DMS79 treated with DMSO at 0.1 percent for 48 hours (cell line): ENCODE results near the gene GAMT.
A peak's percentile ranks its signal among the peaks of the same experiment; 100 is the strongest.

ENCODE experiments used
- DNase-seq: peaks from one replicate; lab custom pipeline; 2025; lab: John Stamatoyannopoulos, UW

GAMT gene

DNA sequence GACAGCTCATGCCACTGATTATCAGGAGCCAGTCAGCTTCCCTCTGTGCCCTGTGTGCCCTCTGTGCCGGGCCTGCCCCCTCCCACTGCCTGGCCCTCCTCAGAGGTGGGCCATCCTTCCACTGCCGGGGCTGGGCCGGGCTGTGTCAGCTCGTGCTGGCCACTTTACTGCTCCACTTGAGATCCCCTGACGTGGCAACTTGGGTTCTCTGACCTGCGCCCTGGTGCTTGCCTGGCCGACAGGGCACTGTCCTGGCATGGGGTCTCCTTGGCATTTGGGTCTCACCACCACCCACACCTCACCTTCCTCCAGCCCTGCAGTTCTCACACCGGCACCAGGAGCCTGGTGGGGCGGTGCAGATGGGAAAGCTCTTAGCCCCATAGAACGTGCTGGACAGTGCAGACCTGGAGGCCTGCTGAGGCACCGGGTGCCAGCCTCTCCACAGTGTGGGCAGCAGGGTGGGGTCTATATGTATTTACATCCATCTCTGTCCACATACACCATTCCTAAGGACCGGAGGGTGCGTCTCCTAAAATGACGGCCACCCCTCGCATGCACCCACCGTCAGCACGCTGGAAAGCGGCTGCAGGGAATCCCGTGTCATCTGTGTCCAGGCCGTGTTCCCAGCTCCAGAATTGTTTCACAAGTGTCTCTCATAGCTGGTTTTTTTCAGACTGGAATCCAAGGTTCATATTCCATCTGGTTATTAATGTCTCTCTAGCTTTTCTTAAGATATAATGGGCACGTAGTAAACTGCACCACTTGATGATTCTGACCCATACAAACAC, 17.8 kb upstream of the GAMT start:
- DNase-seq: no peak

DNA sequence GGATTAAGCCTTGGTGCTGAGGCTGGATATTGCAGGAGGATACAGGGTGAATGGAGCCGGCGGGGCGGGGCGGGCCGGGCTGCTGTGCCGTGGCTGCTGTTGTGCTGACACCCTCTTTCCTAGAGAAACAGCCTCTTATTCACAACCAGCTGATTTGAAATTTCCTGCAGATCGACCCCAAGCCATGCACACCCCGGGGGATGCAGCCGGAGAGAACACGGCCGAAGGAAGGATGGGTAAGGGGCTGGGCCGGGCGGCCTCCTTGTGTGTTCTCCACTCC, 17.1 kb upstream of the GAMT start:
- no peak for DNase-seq

DNA sequence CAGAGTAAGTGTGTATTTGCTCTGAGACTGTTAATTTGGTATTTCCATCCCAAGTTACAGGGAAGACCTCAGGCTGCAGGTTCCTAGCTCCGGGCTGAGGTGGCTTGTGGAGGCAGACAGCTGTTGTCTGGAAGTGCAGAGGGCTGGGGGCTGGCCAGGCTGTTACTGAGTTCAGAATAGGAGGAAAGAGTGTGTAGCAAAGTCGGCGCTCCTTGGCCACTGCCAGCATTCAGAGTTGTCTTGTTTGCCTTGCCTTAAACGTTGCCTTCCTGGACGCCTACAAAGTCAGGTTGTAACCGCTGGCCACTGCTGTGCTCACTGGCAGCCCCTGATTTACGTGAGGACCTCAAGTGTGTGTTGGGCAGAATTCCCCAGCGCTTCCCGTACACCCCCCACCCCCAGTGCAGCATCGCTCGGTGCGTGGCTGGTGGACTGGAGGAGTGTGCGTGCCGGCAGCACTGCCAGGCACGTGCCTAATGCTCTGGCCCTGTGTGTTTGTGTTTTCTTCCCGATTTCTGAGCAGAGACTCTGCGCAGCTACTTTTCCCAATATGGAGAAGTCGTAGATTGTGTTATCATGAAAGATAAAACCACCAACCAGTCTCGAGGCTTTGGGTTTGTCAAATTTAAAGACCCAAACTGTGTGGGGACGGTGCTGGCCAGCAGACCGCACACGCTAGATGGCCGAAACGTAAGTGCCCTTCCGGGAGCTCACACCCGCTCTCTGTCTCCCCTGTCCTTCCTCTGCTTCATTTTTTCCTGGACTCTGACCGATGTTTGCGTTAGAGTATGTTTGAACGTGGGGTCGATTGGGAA, 16.5 kb upstream of the GAMT start:
- no peak for DNase-seq

DNA sequence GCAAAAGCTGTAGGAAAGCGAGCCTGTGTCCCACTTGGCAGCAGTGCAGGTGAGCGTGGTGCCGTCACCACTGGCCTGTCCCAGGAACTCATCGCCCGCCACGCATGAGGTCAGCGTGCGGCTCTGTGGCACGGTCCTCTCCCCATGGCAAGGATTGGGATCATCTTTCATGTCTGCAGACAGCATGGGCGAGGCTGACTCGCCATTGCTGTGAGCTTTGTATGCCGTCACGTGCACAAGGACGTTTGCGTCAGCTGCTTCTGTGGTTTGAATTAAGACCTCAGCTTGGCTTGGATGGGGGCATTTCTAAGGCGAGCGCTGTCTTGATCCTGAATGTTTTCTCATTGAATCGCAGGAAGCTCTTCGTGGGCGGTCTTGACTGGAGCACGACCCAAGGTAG, 15.8 kb upstream of the GAMT start:
- DNase-seq: no peak

DNA sequence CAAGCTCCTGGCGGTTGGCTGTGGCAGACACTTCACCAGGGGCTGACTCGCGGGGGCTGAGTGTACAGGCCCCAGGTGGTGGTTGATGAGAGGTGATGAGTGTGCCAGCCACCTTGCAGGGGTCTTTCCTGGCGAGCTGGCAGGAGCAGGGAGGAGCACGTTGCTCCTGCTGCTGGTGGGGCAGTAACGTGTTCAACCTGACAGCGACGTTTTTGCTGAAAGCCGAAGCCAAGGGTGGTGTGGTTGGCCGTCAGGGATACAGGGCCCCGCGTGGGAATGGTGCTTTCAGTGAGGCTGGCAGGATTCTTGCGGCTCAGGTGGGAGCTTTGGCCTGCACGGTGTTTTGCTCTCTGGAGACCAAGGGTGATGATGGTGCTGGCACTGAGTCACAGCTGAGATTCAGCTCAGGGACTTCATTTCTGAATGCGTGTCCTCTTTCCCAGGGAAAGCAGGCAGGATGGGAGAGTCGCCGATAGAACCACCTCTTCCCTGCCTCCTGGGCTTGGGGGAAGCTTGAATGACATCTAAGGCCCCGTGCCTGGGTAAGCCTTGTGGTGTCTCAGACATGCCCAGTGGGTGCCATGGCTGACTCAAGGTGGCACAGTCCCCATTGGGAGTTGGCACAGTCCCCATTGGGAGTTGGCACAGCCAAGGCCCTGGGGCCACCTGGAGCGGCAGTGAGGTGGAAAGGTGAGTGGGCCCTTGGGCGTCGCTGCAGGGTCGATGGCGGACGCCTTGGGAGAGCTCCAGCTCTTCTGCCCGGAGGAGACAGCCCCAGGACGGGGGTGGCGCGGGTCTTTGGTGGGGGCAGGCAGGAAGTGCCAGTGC, 14.9 kb upstream of the GAMT start:
- DNase-seq: no peak

DNA sequence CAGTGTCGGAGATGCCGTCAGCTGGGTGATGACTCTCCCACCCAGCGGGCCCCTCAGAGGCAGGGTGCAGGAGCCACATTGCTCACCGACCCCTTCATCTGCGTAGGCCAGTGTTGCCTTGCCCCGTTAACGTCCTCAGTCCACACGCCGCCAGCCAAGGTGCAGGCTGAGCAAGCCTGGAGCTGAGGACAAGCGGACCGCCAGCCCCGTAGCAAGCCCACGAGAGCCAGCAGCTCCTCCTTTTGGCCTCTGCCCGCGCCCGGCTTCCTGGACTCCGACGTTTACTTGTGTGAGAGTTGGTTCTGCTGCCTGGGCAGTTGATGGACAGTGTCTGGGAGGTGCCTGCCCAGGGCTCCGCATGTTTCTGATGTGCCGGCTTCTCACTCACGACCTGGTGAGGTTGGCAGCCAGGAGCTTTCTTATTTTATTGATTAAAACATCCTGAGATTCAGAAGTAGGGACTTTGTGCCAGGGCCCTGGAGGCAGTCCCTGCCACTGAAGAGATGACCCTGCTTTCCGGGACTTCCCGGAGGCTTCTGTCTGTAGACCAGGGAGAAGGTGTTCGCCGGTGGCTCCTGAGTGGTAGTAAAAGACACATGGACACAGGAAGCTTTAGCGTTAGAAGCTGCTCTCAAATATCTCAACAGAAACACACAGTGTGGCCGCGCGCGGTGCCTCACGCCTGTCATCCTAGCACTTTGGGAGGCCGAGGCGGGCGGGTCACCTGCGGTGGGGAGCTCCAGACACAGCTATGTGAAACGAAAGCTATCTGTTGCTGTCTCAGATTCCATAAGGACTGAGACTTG, 11.9 kb upstream of the GAMT start:
- no peak for DNase-seq

DNA sequence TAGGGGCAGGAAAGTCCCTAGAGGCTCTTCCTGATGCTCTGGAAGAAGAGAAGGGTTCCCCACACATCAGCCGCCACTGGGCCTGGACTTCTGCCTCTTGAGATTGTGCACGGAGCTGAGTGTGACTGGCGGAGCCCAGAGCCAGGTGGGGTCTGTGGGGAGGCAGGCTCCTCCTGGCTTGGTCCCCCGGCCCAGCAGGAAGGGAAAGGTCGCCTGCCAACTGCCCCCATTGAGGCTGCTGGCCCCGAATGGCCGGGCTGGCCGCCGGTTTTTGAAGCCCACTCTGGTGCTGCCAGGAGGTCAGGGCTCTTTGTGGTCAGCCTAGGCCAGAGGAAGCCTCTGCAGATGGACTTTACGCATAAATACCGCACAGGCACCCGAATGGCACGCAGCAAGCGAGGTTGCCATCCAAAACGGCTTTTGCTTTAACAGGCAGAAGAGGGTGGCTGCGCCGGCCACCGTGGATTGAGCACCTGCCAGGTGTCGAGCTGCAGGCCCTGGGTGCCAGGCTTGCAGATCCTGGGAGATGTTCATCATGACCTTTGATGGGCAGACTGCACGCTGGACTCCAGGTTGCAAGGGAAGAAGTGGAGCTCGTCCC, 11.1 kb upstream of the GAMT start:
- DNase-seq: no peak

DNA sequence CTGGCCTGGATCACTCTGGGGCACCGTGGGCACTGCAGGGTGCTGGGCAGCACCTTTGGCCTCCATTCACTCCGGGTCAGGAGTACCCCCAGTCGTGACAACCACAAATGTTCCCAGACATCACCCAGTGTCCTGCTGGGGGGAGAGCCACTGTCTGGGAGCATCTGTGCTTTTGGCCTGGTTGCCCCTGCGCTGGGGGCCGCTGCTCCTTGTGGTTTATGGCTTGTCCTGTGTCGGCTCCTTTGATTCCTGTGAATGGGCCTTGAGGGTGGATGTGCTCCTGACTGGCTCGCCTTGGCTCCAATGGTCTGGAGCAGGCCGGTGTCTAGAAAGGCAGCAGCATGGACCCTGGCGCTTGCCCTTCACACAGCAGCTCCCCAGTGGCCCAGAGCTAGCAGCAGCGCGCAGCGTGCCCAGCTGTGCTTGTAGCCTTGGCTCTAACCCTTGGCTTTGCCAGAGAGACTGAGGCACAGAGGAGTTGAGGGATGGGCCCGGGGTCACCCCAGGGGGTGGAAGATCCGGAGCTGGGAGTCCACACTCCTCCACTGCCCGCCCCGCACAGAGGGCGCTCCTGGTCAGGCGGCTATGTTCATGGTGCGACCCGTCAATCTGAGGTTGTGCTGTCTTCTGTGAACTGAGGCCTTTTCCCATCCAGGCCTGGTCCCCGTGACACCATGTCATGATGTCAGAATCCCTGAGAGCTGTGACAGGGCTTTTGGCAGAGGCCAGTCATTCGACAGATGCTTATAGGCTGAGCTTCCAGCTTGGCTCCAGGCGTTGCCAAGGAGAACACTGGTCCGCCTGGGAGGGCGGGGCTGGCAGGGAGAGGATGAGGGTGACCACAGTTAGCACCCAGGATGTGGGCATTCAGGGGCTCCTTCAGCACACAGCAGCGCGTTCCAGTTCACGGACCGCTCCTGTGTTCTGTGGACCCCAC, 10.2 kb upstream of the GAMT start:
- no peak for DNase-seq

DNA sequence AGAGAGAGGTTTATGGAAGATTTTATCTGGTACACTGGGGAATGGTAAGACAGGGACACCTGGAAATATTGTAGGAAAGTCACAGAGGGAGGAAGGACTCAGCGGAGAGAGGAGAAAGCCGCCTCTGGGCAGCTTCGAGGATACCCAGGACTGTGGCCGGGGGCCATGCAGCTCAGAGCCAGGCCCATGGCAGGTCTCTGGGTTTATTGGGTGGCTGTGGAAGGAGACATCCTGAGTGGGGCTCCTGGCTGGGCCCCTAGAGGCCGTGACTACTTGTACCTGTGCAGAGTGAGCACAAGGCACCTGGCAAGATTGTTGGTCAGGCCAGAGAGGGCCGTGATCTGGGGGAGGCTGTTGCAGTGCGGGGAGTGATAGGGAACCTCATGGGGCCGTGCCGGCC, 9.4 kb upstream of the GAMT start:
- no peak for DNase-seq

DNA sequence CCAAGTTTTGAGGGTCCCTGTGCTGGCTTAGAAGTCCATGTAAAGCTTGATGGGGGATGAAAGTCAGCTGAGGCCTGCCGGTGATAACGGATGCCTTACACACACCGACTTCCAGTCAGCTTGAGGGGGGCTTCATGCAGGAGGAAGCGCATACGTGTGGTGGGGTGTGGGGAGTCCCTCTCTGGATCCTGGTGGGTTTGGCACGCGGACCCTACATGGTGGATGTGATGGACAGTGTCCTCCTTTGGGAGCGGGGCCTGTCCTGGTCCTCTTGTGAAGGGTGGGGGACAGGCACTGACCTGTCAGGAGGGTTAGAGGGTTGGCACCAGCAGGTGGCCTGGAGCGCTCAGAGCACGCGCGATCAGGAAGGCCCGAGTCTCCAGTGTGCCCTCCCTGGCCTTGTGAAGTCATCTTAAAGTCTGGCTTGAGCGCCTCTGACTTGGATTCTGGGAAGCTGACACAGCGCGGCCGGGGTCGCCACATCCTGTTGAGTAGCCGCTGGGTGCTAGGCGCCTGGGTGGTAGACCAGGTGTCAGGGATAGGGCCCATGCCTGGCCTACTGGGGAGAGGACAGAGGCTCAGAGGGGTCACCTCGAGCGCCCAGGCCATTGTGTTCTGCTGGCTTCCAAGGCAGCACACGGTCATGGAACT, 8.9 kb upstream of the GAMT start:
- DNase-seq: no peak

DNA sequence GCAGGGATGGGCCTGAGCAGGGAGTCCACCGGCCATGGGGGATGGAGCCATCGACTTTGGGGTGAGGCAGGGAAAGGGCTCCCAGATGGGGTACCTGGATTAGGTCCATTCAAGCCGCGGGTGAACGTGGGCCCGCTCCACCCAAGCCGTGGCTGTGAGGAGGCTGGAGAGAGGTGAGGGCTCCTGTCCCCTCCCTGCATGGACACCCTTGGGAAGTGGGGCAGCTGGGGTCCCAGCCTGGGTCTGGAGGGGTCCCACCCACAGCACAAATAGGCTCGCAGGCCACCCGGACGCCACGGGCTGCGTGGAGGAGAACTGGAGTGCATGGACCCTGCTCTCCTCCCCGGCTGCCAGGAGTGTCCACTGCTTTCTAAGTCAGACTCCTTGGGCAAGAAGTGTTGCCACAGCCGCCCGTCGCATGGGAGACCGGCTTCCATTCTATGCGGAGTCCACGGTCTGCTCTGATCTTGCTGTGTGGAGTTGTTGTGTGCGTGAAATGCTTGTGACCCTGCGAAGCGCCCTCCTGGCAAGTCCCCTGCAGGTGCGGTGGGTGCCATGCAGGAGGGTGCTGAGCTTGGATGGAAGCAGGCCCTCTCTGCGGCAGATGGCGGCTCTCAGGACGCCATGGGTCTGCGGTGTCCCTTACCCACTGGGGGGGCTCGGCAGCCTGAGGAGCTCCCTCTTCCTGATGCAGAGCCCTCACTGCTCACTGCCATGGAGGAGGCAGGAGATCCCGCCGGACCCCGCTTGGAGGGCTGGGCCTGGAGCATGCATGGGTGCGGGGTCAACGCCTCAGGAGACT, 8.1 kb upstream of the GAMT start:
- DNase-seq: no peak

DNA sequence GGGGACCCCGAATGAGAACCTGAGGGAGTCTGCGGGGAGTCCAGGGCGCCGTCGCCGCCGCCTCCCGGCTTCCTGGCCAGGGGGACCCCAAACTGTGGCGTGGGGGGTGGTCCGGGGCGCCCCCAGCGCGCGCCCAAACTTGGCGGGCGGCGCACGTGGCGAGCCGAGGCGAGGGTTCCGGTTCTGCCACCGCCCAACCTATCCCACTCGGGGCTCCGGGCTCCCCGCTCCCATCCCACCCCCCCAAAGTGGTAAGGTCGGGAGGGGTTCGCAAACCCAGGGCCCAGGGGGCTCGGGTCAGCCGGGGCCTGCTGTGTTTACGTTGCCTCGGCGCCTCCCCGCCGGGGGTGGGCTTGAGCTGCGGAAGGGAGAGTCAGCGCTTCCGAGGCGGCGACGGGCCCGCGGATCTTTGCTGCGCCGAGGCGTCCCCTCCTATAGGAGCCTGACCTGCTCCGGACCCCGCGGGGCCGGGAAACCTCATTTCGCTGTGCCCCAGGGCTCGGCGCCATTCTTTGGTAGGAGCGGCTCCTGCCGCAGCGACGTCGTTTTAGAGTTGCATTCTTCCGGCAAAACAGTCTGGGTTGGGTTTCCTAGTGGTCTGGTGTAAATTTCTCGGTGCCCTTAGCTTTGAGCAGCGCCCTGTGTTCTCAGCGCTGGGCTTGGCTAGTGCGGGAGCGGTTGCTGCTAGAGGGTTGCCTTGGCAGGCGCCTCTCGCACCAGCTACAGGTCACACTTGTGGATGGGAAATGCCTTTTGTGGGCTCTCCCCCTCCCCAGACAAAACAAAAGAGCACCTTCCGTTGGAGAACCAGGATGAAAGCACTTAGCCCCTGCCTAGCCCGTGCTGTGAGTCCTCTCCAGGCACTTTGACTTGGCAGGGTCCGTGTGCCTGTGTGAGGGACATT, 7.2 kb upstream of the GAMT start:
- DNase-seq: peak; percentile 18

DNA sequence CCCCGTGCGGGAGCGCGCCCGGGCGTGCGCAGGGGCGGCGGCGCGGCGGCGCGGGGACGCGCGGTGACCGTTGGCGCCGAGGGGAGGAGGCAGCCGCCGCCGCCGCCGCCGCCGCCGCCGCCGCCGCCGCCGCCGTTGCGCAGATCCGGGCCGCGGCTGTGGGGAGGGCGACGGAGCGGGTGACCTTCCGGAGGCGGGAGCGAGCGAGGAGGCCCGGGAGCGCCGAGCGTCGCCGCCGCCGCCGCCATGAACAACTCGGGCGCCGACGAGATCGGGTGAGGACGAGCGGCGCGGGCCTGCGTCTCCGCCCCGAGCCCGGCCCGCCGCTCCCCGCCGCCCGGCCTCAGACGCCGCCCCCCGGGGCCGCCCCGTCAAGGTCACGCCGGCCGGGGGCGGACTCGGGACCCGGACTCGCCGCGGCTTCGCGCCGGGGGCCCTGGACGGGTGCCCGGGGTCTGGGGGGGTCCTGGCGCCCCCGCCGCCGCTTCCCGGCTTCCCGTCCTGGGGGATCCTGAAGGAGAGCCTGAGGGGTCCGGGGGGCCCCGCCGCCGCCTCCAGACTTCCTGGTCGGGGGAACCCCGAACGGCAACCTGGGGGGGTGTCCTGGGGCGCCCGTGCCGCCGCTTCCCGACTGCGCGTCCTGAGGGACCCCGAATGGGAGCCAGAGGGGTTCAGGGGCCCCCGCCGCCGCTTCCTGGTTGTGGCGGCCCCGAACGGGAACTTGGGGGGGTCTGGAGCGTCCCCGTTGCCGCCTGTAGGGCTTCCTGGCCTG, 6.4 kb upstream of the GAMT start, which contains the start of gene DAZAP1:
DAZAP1 (plus strand) TSS at position 59 of the 772 bp plus-strand sequence; CDS start at position 247, 188 bp downstream.
- no peak for DNase-seq

DNA sequence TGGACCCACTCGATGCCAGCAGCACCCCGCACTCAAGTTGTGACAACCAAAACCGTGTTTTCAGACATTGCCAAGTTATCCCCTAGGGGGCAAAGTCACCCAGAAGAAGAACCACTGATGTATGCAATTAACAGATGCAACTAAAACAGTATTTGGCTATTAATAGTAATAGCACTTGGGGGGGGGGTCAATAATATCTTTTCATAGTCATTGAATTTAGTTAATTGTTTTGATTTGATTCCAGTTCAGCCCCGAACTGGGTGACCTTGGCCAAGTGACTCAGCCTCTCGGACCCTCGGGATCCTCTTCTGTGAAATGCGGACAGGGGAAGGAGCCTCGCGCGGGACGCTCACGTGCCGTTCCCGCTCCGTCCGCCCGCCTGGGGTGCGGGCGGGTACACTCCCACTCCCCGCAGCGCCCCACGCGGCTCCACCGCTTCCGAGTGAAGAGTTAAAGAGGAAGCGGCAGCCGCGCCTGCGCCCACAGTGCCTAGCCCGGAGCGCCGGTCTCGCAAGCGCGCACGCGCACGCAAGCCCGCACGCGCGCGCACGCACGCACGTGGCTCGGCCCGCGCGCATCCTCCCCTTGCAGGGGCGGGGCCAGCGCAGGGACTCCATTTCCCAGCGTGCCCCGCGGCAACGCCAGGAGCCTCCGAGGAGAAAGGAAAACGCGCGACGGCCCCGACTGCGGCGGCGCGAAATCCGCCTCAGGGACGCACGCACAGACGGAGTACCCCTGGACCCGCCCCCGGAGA, 5.6 kb upstream of the GAMT start:
- DNase-seq: peak; percentile 92

DNA sequence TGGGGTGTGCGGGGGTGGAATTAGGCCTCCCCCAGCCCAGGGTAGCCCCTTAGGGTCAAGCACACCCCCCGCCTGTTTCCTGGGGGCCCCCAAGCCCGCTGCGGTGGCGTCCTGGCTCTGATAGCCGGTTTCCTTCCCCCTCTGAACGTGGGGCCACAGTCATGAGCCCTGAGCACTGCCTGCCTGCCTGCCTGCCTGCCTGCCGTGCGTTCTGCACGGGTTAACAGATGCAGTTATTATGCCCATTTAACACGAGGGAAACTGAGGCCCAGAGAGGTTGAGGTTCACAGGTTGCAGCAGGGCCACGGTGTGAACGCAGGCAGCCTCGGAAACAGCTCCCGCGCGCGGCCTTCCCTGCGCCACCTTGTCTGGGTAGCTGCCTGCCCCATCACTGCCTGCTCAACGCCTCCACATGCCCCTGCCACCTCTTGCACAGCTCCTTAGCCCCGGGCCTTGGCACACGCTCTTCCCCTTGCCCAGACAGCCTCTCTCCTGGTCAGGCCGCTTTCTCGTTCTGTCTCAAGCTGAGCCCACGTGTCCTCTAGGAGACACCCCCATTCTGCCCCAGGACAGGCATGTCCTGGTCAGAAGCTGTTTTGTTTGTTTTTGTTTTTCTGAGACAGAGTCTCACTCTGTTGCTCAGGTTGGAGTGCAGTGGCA, 1.2 kb upstream of the GAMT start:
- no peak for DNase-seq

DNA sequence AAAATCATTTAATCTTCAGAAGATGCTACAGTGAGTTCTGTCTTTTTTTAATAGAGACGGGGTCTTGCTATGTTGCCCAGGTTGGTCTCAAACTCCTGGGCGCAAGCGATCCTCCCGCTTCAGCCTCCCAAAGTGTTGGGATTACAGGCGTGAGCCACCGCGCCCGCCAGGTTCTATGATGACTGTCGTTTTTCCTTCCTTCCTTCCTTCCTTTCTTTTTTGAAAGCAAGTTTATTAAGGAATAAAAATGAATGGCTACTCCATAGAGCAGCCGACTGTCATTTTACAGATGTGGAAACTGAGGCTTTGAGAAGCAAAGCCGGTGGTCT, 511 bp upstream of the GAMT start:
- no peak for DNase-seq
